Measurements from ENCODE around the gene KCNC4.

DNA sequence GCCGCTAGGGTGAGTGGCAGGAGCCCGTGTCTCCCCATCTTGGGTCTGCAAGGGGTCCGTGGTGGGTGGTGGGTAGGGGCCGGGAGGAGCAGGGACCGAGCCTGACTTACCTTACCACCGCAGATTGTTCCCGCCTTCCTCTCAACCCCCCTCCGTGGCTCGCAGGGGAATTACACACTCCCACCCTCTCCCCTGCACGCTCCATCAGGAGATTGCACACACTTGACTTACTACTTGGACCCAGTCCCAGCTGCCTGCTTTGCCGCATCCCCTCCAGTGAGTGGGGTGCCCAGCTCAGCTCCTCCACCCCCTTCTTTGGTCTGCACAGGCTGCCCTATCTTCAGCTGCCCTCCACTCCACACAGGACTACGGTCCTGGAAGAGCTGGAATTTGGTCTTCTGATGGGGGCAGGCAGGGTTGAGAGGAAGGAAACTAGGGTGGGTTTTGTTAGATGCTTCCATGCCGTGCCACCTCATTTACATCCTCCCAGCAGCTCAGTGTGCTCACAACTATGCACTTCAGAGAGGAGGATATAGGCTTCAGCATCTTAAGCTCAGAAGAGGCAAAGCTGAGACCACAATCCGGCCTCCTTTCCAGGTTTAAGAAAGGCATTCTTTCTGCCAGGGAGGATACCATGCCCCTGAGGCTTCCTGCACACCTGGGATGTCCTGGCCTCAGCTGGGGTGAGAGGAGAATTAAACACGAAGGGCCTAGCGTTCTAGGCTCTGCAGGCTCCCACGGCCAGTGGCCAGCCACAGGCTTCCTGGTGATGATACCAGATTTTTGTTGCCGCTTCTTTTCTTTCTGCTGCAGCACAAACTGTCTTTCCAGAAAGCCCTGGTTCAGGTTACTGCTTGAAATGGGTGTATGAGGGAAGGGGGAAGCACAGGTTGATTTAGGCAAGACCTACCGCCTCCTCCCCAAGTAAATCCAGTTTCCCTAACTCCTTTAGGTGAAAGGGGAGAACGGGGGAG lies 2.3 kb downstream of the KCNC4 start:
- TF ChIP-seq CTCF (conservative IDR thresholded peaks at IDR 0.05 in 1 of 2, IDR thresholded peaks at IDR 0.05 in 1 of 2; ENCODE audit: extremely low read depth in 1 of 2, insufficient read depth in 1 of 2, low read depth in 1 of 2, low read length in 2 of 2) (no peak), EZH2 (IDR thresholded peaks at IDR 0.05; ENCODE audit: borderline replicate concordance, low read length) (no peak)

All from mammary epithelial cell (primary cell).